Measurements from ENCODE around the gene DIP2C.

DNA sequence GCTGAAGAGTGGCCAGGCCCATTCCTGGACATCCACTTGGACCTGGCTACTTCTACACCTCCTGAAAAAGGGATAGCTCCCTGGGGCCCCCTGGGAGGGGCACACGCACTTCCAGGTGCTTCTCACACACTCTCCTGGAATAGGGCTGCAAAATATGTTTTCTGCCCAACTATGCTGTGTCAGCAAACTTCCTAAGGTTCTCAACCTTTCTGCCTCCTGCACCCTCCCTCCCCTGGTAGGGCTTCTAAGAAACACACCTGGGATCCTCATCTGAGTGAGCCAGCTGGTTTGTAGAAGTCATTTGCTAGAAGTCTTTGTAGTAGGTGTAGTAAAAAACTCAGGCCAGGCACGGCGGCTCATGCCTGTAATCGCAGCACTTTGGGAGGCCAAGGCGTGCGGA is 417.7 kb downstream of the DIP2C start:
- TF ChIP-seq CTCF (IDR thresholded peaks at IDR 0.05): no peak
- TF ChIP-seq POLR2A (IDR thresholded peaks at IDR 0.05): no peak
